IPS-11a (cell line): Measurements from ENCODE around the gene CD63.

Experiments used
- H3K4me3 ChIP-seq: one replicate; pipeline ENCODE4 v1.5.1; 2013; ENCODE audit warnings: low read depth, low read length, control low read depth

CD63 gene

DNA sequence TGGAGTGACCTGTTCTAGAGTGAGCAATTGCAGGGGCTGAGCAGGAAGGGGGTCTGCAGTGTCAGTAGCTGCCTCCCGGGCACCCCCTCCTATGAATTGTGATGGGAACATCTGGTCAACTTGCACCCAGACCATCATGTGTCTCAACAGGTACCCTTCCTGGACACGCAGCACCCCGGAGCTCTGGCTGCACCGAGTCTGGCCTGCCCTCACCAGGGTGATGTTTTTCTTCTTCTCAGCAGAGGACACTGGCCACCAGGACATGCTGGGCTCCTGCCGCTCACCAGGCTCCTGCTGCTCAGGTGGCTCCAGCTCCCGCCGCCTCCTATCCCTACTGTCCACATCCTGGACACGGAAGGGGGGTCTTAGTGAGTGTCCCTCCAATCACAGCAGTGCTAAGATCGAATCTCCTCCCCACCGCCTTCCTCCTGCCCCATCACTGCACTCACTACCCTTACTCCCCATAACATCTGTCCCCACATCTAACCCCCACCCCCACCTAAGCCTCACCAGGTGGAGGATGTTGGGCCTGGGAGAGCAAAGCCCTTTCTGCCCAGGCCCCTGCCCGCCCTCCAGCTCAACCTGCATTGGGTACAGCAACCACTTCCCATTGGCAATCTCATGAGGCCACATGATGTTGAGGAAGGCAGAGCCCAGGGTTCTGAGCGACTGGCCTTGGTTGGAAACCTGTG is 36.0 kb downstream of the CD63 start:
- H3K4me3 ChIP-seq, result no peak overlapping the region

DNA sequence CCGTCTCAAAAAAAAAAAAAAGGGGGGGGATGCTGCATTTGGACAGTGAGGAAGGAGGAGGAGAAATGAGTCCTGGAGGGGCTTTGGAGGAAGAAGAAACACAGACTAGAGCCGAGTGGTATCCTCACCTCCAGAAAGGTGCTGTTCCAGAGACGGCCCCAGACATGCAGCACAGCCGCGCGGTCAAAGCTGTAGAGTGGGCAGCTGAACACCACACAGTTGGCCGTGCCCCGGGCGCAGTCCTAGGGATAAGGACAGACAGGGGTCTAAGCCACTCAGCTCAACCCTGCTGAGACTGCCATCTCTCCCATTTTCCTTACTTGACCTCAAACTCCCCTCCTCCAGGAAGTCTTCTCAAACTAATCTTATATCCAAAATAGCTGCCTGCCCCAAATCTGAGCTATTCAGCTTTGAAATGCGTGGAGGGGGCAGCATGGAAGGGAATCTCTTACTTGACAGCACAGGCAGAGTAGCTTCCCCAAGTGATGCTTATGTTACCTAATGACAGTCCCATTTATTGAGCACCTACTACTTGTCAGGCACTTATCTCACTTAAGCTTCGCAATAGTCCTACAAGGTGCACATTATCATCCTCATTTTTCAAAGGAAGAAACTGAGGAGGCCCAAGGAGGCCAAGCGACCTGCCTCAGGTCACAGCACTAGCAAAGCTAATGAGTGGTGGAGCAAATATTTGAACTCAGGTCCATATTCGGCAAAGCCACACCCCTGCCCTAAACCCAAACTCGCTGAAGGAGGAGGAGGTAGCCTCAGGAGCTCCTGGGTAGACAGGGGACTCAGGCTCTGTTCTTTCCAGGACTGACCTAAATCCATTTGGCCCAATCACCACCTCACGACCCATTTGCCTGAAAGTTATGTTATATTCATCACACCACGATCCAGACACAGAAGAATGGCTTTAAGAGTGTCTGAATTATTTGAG is 39.8 kb downstream of the CD63 start:
- no peak overlapping the region for H3K4me3 ChIP-seq

DNA sequence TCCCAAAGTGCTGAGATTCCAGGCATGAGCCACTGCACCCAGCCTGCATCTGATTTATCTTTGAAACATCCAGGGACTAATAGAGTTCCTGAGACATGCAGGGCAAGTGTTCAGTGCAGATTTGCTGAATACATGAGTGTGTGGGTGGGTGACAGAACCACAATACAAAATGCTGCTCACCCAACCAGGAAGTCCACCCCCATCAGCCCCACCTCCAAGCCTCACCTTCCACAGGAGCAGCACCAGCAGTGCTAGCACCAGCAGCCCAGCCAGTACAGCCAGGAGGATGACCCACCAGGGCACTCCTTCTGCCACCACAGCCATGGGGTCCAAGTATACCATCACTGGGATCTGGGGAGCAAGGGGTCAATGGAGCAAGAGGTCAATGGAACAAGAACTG is 41.1 kb downstream of the CD63 start:
- H3K4me3 ChIP-seq, result no peak overlapping the region

DNA sequence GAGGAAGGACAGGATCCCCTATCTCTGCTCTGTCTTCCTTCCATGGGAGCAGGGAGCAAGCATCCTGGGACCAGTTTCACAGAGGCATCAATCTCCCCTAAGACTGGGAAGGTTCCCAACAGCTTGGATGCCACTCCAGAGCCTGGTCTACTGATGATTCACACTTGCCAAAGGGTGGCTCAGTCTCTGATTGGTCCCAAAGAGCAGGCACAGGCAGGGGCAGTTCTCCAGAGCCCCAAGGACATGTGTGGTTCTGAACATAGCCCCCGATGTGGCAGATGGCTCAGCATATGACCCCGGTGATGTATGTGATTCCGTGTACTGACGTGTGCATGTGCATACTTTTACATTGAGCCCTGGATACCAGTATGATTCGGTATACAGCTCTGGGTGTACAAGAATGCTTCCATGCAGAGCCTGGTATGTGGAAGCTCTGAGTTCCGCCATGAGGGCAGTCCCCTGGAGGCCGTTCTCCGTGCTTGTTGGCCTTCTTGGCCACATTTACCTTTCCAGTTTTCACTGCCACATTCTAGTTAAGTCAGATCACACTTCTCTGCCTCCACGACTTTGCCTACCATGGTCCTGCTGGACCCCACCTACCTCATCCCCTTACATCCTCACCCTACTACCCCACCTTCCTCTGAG is 42.3 kb downstream of the CD63 start:
- H3K4me3 ChIP-seq, result no peak overlapping the region

DNA sequence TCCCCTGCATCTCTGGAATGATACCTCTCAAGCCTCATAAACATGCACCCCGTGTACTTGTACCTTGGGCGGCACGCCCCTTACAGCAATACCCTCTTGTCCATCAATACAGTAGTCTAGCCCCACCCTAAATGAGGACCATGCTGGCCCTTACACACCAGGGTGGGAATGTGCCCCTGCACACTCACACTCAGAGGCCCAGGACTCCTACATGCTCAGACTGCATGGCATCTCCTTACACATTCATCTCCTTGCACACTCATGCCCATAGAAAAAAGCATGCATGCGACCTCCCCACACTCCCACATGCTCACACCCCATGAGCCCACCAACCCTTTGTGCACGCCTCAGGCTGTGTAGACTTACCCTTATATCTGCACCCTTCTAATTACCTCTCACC is 43.1 kb downstream of the CD63 start:
- no peak overlapping the region for H3K4me3 ChIP-seq

DNA sequence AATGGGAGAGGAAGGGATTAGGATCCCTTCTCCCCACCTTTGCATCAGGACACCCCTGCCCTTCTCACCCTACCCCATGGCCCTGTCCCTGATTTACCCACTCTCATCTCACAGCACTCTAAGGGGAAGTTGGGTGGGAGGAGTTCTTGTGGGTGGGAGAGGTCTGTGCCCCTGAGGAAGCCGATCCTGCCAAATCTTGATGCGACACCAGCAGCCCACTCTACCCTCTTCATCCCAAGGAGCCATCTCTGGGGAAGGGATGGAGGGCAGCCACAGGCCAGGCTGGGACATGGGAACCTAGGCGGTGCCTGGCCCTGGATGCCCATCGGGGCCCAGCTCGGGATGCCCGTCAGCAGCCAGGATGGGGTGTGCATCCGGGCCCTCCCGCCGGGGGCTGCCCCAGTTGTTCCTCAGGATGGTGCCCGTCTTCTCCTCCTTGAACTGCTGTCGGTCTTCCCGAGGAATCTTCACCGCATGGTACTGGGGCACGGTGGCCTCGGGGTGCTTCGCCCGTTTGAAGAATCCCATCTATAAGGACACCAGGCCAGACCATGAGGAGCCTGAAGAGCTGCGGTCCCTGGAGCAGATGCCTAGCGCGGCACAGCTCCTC is 43.9 kb downstream of the CD63 start:
- H3K4me3 ChIP-seq, result no peak overlapping the region

DNA sequence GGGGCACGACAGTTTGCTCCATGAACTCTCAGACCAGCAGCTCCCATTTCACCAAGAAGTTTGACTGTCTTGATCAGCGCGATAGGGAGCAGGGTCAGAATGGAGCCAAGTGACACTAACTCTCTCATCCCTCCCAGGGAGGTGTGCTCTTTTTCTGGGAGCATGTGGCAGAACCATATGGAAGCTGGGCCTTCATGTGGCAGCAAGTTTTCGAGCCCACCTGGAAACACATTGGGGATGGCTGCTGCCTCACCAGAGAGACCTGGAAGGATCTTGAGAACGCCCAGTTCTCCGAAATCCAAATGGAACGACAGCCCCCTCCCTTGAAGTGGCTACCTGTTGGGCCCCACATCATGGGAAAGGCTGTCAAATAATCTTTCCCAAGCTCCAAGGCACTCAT is 45.1 kb downstream of the CD63 start:
- no peak overlapping the region for H3K4me3 ChIP-seq

DNA sequence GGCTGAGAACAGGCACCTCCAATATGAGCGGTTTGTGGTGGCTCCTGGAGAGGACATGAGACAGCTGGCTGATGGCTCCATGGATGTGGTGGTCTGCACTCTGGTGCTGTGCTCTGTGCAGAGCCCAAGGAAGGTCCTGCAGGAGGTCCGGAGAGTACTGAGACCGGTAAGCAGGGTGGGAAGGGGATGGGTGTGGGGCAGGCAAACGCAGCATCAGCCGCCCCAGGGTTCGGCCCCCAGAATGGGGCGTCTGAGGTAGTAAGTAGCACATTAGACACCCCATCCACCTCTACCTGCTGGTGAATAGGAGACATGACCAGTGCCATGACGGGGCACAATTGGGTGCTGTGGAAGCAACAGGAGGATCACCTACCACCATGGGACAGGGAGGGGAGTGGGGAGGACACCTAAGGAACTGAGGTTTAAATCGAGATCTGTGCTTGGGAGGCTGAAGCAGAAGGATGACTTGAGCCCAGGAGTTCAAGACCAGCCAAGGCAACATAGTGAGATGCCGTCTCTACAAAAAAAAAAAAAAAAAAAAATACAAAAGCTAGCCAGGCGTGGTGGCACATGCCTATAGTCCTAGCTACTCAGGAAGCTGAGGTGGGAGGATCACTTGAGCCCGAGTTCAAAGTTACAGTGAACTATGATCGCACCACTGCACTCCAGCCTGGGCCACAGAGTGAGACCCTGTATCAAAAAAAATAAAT is 46.6 kb downstream of the CD63 start:
- H3K4me3 ChIP-seq, result peak overlapping the region; percentile 41

DNA sequence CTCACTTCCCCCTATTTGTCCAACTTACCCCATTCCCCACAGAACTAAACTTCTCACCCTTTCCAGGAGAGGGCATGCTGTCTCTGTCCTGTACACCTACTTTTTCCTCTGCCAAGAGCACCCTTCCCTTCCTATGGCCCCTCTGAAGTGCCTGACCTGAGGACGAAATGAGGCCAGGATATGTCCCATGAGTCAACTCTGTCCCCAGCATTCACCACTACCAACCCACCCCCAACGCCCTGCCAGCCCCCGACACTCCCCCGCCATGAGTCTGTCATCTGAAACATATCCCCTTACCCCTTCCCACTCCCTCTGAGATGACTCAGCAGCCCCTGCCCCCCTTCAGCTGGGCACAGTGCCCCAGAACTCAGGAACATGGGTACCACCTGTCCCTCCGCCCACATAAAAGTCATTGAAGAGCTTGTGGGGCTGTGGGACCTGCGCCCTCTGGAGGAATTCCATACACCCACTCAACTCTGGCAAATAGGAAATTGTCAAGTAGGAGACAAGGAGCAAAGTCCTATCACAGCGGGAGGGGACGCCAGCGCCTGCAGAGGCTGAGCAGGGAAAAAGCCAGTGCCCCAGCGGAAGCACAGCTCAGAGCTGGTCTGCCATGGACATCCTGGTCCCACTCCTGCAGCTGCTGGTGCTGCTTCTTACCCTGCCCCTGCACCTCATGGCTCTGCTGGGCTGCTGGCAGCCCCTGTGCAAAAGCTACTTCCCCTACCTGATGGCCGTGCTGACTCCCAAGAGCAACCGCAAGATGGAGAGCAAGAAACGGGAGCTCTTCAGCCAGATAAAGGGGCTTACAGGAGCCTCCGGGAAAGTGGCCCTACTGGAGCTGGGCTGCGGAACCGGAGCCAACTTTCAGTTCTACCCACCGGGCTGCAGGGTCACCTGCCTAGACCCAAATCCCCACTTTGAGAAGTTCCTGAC is 47.4 kb downstream of the CD63 start:
- peak overlapping the region; percentile 41 for H3K4me3 ChIP-seq

DNA sequence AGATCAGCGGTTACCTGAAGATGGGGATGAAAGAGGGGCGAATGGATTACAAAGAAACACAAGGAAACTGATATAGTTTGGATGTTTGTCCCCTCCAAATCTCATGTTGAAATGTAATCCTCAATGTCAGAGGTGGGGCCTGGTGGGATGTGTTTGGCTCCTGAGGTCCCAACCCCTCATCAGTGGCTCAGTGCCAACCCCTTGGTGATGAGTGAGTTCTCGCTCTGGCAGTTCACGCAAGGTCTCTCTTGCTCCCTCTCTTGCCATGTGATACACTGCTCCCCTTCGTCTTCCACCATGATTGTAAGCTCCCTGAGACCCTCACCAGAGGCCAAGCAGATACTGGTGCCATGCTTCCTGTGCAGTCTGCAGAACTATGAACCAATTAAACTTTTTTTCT is 49.1 kb downstream of the CD63 start:
- no peak overlapping the region for H3K4me3 ChIP-seq

DNA sequence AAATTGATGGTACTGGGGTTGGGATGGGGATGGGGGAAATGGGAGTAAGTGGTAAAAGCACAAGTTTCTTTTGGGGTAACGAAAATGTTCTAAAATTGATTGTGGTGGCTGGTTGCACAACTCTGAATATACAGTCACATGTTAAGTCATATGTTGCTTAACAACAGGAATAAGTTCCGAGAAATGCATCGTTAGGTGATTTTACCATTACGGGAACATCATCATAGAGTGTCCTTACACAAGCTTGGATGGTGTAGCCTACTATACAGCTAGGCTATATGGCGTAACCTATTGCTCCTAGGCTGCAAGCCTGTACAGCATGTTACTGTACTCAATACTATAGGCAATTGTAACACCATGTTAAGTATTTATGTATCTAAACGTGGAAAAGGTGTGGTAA is 52.1 kb downstream of the CD63 start:
- no peak overlapping the region for H3K4me3 ChIP-seq

DNA sequence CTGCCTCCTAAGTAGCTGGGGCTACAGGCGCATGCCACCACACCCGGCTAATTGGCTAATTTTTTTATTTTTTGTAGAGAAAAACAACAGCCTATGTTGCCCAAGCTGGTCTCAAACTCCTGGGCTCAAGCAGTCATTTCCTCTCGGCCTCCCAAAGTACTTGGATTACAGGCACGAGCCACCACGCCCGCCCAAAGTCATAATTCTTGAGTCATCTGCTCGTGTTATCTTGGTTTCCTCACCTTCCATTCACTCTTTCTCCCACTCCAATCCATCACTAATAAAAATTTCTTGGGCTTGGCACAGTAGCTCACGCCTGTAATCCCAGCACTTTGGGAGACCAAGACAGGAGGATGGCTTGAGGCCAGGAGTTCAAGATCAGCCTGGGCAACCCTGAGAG is 53.1 kb downstream of the CD63 start:
- H3K4me3 ChIP-seq, result no peak overlapping the region
